DMS79 (cell line): ENCODE measurements around the gene ZNF343.
"Not testable (repeated sequence)": the region's sequence is repeated elsewhere in the genome, so short reads cannot be mapped to it uniquely, and the experiment has no call there.

ENCODE experiments used
- DNase-seq: peaks from one replicate; lab custom pipeline; 2025; lab: John Stamatoyannopoulos, UW

Gene ZNF343

DNA sequence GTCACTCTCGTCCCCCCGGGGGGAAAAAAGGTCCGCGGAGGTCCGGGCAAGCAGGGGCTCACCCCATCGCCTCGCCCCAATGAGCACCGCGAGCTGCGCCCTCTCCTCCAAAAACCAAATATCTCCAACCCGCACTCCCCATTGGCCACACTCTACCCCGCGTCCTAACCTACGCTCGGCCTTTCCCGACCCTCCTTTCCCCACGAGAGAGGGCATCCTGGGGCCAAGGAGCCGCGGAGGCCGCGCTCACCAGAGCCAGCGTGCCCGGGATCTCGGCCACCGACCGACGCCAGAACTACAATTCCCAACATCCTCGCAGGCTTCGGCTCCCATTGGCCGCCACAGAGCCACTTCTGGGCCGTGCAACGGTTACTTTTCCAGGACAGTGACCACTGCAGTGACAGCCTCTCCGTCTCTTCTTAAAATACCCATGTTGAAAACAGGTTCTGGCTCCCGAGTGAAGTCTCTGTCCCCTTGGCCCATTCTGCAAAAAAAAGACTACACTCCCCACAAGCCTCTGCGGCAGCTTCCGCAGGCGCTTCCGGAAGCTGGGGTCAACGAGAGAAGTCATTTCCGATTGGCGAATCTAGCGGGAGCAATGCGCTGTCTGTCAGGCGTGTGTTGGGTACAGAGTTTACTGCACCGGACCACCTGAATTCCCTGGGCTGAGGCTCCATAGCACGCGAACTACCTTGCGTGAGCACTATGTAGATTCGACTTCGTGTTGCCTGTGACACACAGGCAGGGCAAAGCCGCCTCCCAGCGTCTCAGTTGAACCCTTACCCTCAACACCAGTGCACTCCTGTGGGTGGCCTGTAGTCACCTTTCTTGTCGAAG, at the start of gene ZNF343:
TSS of gene ZNF343 (minus strand) at position 285 of the 837 bp plus-strand sequence. CDS start 15,020 bp downstream, outside the sequence.
- peak; percentile 54 for DNase-seq

DNA sequence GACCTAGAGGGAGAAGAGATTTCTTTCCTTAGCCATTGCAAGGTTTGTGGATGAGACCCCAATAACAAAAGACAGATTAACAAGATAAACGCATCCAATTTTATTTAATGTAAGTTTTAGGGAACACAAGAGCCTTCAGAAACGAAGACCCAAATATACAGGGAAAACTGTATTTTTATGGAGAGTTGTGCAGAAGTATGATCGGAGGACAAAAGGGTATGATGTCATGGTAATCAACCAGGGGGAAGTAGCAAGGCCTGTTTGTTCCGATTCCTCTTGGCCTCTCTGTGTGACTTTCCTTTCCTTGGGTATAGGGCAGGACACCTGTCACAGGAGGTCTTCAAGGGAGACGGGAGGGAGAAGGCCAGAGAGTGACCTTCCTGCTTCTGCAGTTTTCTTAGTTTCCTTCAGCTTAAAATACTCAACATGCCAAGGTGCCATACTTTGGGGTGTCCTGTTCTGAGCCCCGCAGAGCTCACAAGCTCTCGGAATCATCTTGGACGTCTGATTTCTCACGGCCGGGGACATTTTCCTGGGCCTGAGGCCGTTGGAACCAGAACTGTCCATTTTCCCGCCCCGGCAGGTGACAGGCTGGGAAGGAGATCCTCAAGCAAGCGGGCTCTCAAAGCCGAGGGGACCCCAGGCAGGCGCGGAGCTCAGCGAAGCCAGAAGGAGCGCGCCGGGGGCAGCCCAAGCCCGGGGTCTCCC, 49.3 kb upstream of the ZNF343 start:
- no peak for DNase-seq

DNA sequence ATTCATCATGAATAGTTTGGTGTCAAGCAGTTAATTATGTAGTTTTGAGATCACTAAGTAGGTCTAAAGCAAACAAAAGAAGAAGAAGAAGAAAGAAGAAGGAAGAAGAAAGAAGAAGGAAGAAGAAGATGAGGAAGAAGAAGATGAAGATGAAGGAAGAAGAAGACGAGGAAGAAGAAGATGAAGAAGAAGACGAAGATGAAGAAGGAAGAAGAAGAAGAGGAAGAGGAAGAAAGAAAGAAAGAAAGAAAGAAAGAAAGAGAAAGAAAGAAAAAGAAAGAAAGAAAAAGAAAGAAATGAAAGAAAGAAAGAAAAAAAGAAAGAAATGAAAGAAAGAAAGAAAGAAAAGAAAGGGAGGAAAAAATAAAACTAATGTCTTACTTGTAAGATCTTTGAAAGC, 36.9 kb upstream of the ZNF343 start:
- DNase-seq: no peak

DNA sequence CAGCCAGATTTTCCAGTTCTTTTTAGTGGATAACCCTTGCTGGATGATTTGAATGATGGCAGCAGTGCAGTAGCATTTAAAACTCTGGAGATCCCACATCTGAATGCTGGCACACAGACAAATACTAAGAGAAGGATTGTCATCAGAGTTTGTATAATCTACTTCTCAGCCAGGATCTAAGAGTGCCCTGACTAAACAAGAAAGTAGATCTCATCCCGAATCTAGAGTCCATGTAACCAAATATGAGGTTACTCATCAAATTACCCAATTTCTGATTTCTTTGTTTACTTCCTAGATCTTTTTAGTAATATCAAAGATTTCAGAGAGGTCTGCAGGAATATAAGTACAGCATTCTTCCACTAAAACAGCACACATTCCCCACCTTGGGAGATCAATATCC, 35.5 kb upstream of the ZNF343 start:
- no peak for DNase-seq

DNA sequence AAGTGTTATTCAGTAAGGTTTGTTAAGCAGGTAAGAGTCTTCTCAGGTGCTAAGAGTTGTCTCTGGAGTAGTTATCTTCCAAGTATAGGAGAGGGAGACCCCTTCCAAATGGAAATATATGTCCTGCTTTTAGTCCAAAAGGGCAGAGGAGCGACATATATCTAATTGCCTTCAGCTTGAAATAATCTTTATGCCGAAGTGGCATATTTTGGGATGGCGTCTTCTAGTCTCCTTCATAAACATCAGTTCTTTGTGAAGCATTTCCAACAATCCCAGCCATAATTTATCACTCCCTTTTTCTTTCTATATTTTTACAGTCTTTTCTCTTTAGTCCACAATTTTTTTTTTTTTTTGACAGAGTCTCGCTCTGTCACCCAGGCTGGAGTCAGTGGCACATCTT, 33.6 kb upstream of the ZNF343 start:
- DNase-seq: no peak

DNA sequence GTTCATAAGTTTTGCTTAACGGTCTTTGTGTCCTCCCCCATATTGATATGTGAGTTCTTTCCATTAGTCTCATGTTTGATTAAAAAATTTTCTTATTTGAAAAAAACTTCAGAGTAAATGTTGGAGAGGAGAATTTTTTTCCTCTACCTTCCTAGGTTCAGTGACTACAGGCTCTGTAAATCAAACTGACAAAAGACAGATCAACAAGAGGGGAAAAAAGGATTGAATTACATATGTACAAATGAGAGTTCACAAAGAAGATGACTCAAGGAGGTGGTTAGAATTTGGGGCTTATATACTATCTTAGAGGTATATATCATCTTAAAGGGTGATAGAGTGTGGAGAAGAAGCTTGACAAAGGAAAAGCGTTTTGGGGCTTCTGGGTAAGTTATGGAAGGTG, 33.2 kb upstream of the ZNF343 start:
- no peak for DNase-seq

DNA sequence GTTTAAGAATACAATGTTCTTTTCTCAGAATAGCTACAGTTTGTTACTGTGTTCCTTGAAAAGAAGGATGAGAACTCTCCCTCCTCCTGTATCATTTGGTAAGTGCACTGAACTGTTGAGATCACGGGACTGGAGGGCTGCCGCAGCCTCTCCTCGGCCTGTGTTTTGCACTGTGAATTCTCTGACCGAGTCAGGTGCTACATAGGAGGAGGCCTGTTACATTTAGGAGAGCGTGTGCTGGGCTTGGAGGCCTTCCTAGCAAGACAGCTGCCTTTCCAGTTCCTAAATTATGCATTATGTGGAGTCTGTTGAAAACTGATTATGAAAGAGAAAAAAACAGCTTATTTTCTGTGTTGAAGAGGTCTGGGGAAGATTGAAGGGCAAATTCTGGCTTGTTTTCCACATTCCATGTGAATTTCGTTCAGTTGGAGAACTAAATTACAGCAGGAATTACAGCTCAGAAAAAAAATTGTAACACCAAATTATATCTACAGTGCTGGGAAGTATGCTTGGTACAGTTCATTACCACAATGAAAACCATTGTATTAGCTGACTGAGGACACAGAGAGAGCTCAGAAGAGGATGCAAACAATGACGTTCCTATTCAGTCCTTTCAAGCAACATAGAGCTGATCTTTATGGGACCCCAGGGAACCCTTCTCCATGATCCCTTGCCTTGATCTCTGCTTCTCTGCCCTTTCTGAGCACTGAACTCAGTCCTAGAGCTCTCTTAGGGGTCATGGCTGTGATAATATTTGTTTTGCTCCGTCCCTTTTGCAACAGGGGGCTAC, 30.4 kb upstream of the ZNF343 start:
- no peak for DNase-seq

DNA sequence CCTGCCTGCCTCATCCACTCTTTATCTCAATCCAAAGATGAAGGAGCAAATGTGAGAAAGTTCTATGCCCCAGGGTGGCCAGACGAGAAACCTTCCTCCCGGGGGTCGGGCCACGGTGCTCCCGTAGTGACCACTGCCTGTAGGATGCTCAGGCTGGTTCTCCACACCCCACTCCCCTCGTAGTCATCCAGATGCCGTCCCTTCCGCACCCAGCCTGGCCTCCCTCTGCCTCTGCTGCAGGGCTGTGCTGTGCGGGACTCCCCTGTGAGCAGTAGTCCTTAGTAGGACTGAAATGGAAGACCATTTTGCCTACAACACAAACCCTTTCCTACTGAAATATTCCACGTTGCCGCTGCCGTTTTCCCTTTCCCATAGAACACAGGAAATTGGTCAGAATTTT, 29.6 kb upstream of the ZNF343 start:
- DNase-seq: no peak

DNA sequence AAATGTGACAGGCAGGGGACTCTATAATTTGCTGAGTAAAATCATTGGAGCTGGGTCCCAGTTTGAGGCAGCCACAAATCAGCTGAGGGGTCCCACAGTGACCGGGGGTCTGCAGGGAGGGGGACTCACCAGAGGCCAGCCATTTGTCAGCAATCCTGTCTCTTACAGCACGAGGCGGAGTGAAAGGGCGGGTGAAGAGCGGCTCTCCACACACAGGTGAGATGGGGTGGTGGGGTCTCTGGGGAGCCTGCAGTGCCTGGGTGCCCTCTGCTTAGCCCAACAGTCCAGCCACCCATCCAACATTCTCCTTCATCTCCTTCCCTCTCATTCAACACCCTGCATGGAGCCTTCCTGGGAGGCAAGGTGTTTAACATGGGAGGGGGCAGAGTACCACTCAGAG, 28.4 kb upstream of the ZNF343 start:
- DNase-seq: no peak

DNA sequence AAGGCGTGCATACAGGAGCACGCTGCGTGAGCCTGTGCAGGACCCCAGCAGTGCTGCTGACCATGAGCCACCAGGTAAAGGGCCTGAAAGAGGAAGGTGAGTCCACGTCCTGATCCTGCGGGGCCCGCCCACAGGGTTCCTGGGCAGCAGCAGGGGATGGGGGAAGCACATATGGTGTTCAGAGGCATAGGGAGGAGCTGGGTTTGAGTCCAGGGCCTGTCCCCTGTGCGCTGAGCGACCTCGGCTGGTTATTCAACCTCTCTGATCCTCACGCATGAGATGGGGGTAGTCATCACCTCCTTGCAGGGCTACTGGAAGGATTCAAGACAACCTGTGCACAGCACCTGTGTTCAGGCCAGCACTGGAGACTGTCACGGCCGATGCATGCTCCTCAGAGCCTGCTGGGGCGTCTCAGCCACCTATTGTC, 27.9 kb upstream of the ZNF343 start, which contains the start of gene TMC2:
TSS of gene TMC2 (plus strand) at position 14 of the 427 bp plus-strand sequence. CDS start at position 63, 49 bp downstream.
- no peak for DNase-seq

DNA sequence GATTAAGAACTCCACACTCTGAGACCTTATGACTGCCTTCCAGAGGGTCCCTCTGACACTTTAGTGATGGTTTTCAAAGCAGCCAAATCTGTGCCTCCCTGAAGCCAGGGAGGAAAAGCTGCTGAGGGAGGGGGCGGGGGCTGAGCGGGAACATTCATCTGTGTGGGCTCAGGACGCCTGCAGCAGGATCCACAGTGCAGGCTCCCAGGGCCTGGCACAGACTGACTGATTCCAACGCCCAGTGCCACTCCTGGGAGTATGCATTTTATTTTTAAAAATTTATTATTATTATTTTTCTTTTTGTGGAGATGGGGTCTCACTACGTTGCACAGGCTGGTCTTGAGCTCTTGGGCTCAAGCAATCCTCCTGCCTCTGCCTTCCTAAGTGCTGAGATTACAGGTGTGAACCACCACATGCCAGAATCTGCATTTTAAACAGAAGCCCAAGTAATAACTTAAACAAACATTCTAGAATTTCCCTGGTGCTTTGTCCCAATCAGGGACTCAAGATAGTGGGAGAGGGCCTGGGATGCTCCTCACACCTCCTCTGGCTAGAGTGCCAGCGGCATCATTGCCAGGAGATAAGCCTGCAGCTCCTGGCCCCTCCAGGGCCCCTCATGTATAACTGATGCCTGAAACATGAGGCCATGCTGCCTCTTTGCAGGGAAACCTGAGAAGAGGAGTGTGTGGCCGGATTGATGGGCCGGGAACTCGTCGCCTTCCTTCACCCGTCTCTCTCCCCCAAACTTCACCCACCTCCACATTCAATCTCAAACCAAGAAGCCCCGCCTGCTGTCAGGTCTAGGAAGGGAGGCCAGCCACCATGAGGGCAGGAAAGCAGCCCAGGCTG, 27.2 kb upstream of the ZNF343 start:
- no peak for DNase-seq

DNA sequence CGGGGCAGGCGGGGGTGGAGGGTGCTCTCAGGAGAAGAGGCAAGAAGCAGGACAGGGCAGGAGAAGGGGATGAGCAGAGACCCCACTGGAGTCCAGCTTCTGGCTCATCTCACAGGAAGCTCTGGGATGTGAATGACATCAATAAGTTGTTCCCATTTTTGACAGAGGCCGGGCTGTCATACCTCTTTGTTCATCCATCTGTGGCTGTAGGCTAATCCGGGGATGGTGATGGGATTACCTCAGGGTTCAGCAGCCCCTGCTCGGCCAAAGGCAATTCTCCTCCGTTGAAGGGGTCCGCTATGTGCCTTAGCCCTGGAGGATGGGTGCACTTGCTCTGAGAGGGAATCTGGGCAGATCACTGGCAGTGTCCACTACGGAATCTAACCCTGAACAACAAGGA, 24.4 kb upstream of the ZNF343 start:
- no peak for DNase-seq

DNA sequence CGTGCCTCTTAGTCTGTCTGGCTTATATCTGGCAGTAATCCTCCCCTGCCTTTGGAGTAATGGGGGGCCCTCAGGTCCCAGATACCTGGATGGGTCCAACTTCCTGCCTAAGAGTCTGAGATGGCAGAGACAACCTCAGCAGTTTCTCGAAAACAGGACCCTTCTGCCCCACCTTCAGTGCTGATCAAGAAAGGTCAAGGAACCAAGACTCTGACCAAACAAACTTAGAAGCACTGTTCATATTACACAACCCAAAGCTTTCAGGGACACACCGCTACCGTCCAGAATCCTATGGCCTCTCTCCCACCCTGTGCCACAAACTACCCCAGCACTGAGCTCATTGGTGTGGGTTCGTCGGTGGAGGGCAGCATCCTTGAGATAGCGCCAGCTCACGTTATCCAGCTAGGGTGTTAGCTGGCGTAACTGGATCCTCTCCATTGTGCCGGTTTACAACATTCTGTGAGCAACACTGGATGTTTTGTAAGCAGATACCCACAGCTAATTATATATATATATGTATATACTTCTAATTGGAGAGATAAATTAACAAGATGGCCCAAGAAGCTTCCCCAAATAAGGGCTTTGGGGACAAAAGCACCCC, 20.1 kb upstream of the ZNF343 start:
- DNase-seq: no peak

DNA sequence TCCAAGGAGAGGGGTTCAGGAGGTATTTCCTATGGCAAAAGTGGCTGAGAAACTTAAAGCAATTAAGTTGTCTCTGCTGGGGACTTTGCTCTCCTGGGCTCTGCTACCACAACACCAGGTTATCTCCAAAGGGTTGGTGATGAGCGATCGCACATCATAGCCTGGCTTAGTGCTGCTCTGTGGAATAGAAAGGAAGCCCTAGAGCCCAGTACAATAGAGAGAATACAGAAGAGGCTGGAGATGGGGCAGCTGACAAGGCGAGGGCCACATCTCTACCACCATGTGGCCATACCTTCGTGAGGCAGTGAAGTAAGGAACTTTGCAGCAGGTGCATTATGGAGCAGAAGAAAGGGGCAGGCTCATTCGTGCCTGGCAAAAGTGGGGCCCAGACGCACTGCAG, 19.0 kb upstream of the ZNF343 start:
- no peak for DNase-seq

DNA sequence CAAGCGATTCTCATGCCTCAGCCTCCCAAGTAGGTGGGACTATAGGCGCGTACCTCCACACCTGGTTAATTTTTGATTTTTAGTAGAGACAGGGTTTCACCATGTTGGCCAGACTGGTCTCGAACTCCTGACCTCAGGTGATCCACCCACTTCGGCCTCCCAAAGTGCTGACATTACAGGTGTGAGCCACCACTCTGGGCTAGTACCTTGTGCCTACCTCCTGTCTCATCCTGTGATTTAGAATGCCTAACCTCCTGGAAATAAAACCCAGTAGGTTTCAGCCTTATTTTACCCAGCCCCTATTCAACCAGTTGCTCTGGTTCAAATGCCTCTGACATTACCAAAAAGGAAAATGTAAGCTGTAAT, 17.5 kb upstream of the ZNF343 start:
- not testable (repeated sequence) for DNase-seq

DNA sequence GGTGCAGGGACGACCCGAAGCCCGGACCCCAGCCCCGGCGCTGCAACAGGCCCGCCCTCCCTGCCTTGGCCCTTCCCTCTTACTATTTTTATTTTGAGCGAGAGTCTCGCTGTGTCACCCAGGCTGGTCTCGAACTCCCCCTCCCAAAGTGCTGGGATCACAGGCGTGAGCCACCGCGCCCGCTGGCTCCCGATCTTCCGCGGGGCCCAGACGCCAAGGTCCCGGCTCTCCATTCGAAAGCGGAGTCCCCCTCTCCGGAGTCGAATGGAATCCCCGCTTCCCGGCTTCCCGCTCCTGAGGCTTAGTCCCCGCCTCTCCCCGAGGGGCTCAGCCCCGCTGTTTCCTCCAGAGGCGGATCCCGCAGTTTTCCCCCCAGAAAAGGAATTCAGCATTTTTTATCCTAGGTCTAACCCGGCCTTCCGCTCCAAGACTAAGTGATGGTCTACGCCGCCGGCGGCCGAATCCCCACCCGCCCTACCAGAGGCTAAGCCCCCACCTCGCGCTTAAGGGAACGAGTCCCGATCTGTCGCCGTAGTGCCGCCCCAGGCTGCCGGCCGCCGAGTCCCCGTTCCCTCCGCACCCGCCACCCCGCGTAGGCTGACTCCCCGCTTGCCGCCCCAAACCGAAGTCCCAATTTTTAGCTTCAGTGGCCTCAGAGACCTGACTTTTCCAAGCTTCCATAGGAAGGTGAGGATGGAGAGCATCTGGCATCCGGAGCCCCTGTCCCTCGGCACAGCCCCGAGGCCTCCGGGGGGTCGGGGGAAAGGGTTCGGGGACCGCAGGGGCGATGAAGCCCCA, 16.2 kb upstream of the ZNF343 start:
- DNase-seq: no peak

DNA sequence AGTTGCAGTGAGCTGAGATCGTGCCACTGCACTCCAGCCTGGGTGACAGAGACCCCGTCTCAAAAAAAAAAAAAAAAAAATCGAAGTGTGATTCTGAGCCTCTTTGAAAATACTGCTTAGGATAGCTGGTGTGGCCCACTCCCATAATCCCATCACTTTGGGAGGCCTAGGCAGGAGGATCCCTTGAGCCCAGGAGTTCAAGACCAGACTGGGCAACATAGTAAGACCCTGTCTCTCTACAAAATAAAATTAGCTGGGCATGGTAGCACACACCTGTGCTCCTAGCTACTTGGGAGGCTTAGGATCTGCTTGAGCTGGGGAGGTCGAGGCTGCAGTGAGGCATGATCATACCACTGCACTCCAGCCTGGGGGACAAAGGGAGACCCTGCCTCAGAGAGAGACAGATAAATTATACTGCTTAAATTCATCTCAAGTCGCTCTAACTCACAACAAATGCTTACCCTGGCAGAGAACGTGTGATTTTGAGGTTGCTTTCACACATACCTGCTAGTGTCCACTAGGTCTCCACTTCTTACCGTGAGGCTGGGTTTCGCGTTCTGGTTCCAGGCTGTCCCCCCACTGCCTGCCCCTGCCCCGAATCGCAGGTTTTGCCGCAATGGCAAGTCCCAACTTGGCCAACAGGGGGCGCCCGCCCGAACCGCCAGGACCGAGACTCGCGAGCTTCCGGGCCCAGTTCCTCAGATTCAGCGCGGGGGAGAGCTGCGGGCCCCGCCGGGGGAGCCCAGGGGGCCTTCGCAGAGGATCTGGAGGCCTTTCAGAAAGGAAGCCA, 15.4 kb upstream of the ZNF343 start:
- peak; percentile 40 for DNase-seq

DNA sequence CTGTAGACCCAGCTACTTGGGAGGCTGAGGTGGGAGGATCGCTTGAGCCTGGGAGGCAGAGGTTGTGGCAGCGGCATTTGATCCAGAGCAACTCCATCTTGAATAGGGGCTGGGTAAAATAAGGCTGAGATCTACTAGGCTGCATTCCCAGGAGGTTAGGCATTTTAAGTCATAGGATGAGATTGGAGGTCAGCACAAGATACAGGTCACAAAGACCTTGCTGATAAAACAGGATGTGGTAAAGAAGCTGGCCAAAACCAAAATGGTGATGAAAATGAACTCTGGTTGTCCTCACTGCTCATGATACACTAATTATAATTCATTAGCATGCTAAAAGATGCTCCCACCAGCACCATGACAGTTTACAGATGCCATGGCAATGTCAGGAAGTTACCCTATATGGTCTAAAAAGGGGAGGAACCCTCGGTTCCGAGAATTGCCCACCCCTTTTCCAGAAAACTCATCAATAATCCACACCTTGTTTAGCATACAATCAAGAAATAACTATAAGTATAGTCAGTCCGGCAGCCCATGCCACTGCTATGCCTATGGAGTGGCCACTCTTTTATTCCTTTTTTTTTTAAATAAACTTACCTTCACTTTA, 14.2 kb upstream of the ZNF343 start:
- not testable (repeated sequence) for DNase-seq
